Spinal cord (tissue), 10 donors: ENCODE results near the gene ZSCAN1. TPM values are rescaled to one million over a fixed set of nuclear protein-coding genes. Genes with fewer than 3 reads are reported as not detected.

ENCODE experiments used
- DNase-seq, 6 donors: peaks; one replicate each; pipeline versions ENCODE4 v3.0.0 to v3.0.0-alpha.2; 2013 to 2015; ENCODE audit warnings: low spot score in 6 of 6, low read depth in 4 of 6
- H3K27ac ChIP-seq: one replicate; pipeline ENCODE4 v1.5.1; 2013; ENCODE audit warnings: low read depth, low read length, control low read depth
- H3K27me3 ChIP-seq: one replicate; pipeline ENCODE4 v1.6.1; 2013; ENCODE audit warnings: low read length; ENCODE audit not compliant: control insufficient read depth, insufficient read depth
- H3K36me3 ChIP-seq: one replicate; pipeline ENCODE4 v1.6.1; 2013; ENCODE audit warnings: low read length; ENCODE audit not compliant: control insufficient read depth, insufficient read depth
- H3K4me1 ChIP-seq: one replicate; pipeline ENCODE4 v1.6.1; 2013; ENCODE audit warnings: low read length; ENCODE audit not compliant: control insufficient read depth, insufficient read depth
- H3K4me3 ChIP-seq: one replicate; pipeline ENCODE4 v1.5.1; 2013; ENCODE audit warnings: low read depth, low read length, control low read depth
- H3K9me3 ChIP-seq: one replicate; pipeline ENCODE4 v1.6.1; 2013; ENCODE audit warnings: low read length; ENCODE audit not compliant: control insufficient read depth, insufficient read depth
- WGBS: methylation state at CpG from one replicate; pipeline ENCODE4 v1.1.5; 2013; ENCODE audit warnings: missing lambda C conversion rate; ENCODE audit not compliant: insufficient coverage; 5-methylcytosine and 5-hydroxymethylcytosine counted together
- polyA plus RNA-seq, 2 donors: library from polyadenylated mRNA; unstranded; fragments of 120-200 nt; gene quantifications; one replicate each; pipeline ENCODE4 v1.2.1, GENCODE V29; 2013; ENCODE audit not compliant: insufficient read length in 2 of 2
- total RNA-seq, 2 donors: library from RNA; depleted of rRNA in 1 of 2; stranded (reverse); fragments of 120-200 nt in 1 of 2; fragments of >200 nt in 1 of 2; gene quantifications; one replicate each; pipeline versions ENCODE4 v1.2.3 to v1.2.4, GENCODE V29; 2013 to 2014
- donor health status: healthy.

Gene ZSCAN1
- total and polyA plus RNA-seq, 4 donors = 0.79 to 14.9 (median 8.0) TPM

GRCh38 chr19:58063712-58064111 lies 29.9 kb downstream of the ZSCAN1 start:
- Histone ChIP-seq H3K4me1 (peaks cover 15% of the 10 kb centered on the region), H3K9me3 (peaks cover 21% of the 10 kb centered on the region), H3K36me3 (peaks cover 64% of the 10 kb centered on the region), H3K4me3 (no peak overlapping the region), H3K27ac (no peak overlapping the region), H3K27me3 (no peaks in the 10 kb centered on the region)
- WGBS = 100% methylated on average over 3 of the region's 3 CpGs
- DNase-seq = no peak

DNA sequence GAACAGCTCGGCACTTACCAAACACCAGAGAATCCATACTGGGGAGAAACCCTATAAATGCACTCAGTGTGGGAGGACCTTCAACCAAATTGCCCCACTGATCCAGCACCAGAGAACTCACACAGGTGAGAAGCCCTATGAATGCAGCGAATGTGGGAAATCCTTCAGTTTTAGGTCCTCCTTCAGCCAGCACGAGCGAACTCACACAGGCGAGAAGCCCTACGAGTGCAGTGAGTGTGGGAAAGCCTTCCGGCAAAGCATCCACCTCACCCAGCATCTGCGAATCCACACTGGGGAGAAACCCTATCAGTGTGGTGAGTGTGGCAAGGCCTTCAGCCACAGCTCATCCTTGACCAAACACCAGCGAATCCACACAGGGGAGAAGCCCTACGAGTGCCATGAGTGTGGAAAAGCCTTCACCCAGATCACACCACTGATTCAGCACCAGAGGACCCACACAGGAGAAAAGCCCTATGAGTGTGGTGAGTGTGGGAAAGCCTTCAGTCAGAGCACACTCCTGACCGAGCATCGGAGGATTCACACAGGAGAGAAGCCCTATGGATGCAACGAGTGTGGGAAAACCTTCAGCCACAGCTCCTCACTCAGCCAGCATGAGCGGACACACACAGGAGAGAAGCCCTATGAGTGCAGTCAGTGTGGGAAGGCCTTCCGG lies 33.6 kb downstream of the ZSCAN1 start:
- 100% methylated on average over 3 of the region's 15 CpGs for WGBS
- peaks cover 55% of the 10 kb centered on the region for H3K36me3 ChIP-seq

GRCh38 chr19:58079792-58080191 lies 46.0 kb downstream of the ZSCAN1 start:
- Histone ChIP-seq H3K27ac (no peak overlapping the region), H3K36me3 (peaks cover 32% of the 10 kb centered on the region), H3K27me3 (no peaks in the 10 kb centered on the region), H3K9me3 (peaks cover 1% of the 10 kb centered on the region), H3K4me1 (no peaks in the 10 kb centered on the region), H3K4me3 (no peak overlapping the region)
- no peak for DNase-seq
- 95% methylated on average over 9 of the region's 10 CpGs for WGBS

More for the DNA sequence above, 33.6 kb downstream of the ZSCAN1 start:
- Histone ChIP-seq H3K27me3 (no peaks in the 10 kb centered on the region), H3K27ac (no peak overlapping the region), H3K4me1 (no peaks in the 10 kb centered on the region), H3K9me3 (peaks cover 21% of the 10 kb centered on the region), H3K4me3 (no peak overlapping the region)
- no peak for DNase-seq

DNA sequence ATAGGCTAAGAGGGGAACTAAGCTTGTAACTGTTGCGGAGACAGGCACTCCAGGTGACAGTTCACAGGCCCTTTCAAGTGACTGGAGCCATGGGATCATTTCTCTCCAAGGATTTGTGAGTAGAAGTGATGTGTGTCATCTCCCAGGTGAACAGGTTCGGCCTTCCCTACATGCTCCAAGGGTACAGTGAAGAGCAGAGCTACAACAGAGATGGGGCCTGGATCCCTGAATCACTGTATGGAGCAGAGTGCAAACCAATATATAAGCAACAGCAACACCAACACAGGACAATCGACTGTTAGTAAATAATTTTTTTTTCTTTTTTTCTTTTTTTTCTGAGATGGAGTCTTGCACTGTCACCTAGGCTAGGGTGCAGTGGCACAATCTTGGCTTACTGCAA lies 49.2 kb downstream of the ZSCAN1 start:
- Histone ChIP-seq H3K36me3 (peaks cover 62% of the 10 kb centered on the region), H3K27ac (no peak overlapping the region), H3K4me1 (no peaks in the 10 kb centered on the region), H3K4me3 (no peak overlapping the region), H3K27me3 (no peaks in the 10 kb centered on the region), H3K9me3 (peaks cover 1% of the 10 kb centered on the region)
- DNase-seq = no peak
- WGBS = 100% methylated on average over 1 of the region's 3 CpGs

DNA sequence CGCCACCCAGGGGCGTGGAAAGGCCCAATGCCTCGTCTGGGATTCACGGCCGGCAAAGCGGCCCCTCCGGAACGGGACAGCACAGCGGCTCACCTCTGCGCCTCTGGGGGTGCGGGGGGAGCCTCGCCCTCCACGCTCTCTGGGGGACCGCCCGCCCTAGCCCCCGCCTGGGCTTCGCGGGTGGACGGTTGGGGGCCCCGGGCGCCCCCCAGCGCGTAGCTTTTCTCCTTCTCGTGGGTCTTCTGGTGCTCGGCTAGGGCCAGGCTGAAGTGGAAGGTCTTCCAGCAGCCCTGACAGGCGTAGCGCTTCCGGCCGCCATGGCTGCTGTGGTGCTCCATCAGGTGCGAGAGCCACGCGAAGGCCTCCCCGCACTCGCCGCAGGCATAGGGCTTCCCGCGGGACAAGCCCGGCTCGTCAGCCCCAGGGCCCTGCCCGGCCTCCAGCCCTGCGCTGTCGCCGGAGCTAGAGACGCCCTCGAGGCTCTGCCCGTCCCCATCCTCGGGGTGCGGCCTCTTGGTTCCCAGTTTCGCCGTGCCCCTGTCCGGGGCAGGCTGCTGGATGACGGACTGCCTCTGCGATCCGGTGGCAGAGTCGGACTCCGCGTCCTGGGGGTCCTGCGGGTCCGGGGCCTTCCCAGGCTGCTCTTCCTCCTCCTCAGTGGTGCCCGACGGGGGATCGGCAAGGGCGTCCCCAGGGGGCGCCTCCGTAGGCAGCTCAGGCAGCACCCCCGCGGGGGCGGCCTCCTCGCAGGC lies 50.9 kb downstream of the ZSCAN1 start:
- H3K9me3 ChIP-seq = peaks cover 1% of the 10 kb centered on the region
- no peak overlapping the region for H3K27ac ChIP-seq
- DNase-seq = no peak
- 97% methylated on average over 68 of the region's 69 CpGs for WGBS
- no peaks in the 10 kb centered on the region for H3K27me3 ChIP-seq
- H3K4me1 ChIP-seq = no peaks in the 10 kb centered on the region
- H3K4me3 ChIP-seq = no peak overlapping the region
- peaks cover 75% of the 10 kb centered on the region for H3K36me3 ChIP-seq

DNA sequence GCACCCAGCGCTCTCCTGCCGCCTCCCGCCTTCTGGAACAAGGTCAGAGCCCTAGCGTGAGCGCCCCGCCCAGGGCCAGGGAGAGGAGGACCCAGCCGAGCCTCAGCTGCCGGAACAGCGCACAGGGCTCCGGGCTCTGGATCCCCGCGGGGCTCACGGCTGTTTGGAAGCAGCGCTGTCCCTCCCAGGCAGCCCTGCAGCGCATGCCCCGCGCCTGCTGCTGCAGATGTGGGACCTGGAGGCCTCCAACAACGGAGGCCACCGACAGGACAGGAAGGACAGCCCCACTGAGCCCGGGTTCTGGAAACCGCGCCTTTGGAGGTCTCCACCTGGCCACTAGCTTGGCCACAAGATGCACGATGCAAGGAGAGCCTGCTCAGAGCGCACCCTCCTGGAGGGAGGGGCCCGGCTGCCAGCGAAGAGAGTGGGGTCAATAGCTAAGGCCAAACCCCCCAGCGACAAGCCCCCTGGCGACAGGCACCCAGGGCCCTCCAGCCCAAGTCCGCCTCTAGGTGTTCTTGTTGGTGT lies 51.6 kb downstream of the ZSCAN1 start:
- Histone ChIP-seq H3K4me3 (no peak overlapping the region), H3K27me3 (no peaks in the 10 kb centered on the region), H3K27ac (no peak overlapping the region), H3K4me1 (no peaks in the 10 kb centered on the region), H3K36me3 (peaks cover 80% of the 10 kb centered on the region), H3K9me3 (peaks cover 1% of the 10 kb centered on the region)
- 96% methylated on average over 26 of the region's 29 CpGs for WGBS
- no peak for DNase-seq

DNA sequence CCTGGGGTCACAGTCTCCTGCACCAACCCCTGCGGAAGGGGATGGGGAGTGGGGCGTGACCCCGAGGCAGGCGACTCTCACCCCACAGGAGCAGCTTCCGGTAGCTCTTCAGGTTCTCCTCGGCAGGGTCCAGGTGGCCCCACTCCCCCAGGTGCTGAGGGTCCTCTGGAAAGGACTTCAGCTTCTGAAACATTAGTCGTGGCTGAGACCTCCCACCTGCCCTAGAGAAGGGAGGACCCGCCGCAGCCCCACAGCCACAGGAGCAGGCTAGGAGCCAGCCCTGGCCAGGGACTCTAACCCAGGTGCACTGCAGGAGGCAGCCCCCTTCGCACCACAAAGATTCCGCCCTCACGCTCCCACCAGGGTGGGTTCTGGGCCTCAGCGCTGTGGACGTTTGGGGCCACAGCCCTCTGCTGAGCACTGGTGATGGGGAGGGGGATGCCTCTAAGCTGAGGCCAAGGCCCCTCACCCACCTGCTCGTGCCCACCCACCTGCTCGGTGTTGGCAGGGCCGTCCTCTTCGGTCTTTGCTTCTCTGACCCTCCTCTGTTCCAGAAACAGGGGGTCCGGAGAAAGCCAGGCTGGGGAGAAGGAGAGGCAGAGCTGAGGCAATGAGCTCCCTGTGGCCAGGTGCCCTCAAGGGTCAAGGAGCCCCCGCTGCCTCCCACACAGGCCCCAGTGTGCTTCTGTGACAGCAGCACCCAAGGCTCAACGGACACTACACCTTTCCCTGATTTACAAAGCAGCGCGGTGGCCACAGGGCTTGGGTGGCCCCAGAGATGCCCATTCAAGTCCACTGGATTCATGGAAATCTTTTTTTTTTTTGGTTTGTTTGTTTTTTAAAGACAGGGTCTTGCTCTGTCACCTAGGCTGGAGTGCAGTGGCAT lies 53.2 kb downstream of the ZSCAN1 start:
- no peak overlapping the region for H3K27ac ChIP-seq
- H3K4me1 ChIP-seq = no peaks in the 10 kb centered on the region
- no peaks in the 10 kb centered on the region for H3K27me3 ChIP-seq
- H3K4me3 ChIP-seq = no peak overlapping the region
- DNase-seq = no peak
- 98% methylated on average over 20 of the region's 23 CpGs for WGBS
- H3K9me3 ChIP-seq = peaks cover 1% of the 10 kb centered on the region
- peaks cover 87% of the 10 kb centered on the region for H3K36me3 ChIP-seq

GRCh38 chr19:58088521-58089052 lies 54.8 kb downstream of the ZSCAN1 start:
- Histone ChIP-seq H3K4me3 (no peak overlapping the region), H3K27ac (no peak overlapping the region), H3K9me3 (no peaks in the 10 kb centered on the region), H3K4me1 (no peaks in the 10 kb centered on the region), H3K27me3 (no peaks in the 10 kb centered on the region), H3K36me3 (peaks cover 80% of the 10 kb centered on the region)
- DNase-seq = no peak
- WGBS = 97% methylated on average over 9 of the region's 13 CpGs

GRCh38 chr19:58089846-58090245 lies 56.0 kb downstream of the ZSCAN1 start:
- Histone ChIP-seq H3K4me1 (no peaks in the 10 kb centered on the region), H3K9me3 (no peaks in the 10 kb centered on the region), H3K27ac (no peak overlapping the region), H3K36me3 (peaks cover 76% of the 10 kb centered on the region), H3K27me3 (no peaks in the 10 kb centered on the region), H3K4me3 (no peak overlapping the region)
- no peak for DNase-seq
- 95% methylated on average over 16 of the region's 16 CpGs for WGBS
